CD14-positive monocyte (primary cell): ENCODE measurements around the gene HERC2. TPM values are rescaled to one million over a fixed set of nuclear protein-coding genes. Genes with fewer than 3 reads are reported as not detected.

ENCODE experiments used
- DNase-seq, 3 donors: peaks; one replicate each; pipeline ENCODE4 v3.0.0-alpha.2; 2011 to 2022
- H2AFZ ChIP-seq: 2 replicates; pipeline ENCODE4 v1.6.0; 2012; ENCODE audit warnings: mild to moderate bottlenecking, low read depth, low read length, inconsistent platforms; ENCODE audit not compliant: insufficient read depth, poor library complexity, severe bottlenecking
- H3K27ac ChIP-seq, 2 donors: 1 replicate in 1 of 2; 2 replicates in 1 of 2; pipeline ENCODE4 v1.5.1; 2012 to 2013; ENCODE audit warnings: low read length in 2 of 2, control low read depth in 1 of 2, inconsistent platforms in 1 of 2, low read depth in 1 of 2, mild to moderate bottlenecking in 1 of 2
- H3K27me3 ChIP-seq, 2 donors: one replicate each; pipeline versions ENCODE4 v1.6.0 to v1.6.1; 2011 to 2013; ENCODE audit warnings: low read length in 2 of 2; ENCODE audit not compliant: control insufficient read depth in 2 of 2, insufficient read depth in 2 of 2
- H3K36me3 ChIP-seq, 2 donors: replicated peaks in 1 of 2; 1 replicate in 1 of 2; 2 replicates in 1 of 2; pipeline versions ENCODE4 v1.5.1 to v1.6.1; 2012 to 2013; ENCODE audit warnings: low read length in 2 of 2, control low read depth in 1 of 2, inconsistent platforms in 1 of 2, mild to moderate bottlenecking in 1 of 2; ENCODE audit not compliant: insufficient read depth in 2 of 2, control insufficient read depth in 1 of 2
- H3K4me1 ChIP-seq, 2 donors: 1 replicate in 1 of 2; 2 replicates in 1 of 2; pipeline versions ENCODE4 v1.5.1 to v1.6.1; 2012 to 2013; ENCODE audit warnings: low read length in 2 of 2, control low read depth in 1 of 2, inconsistent platforms in 1 of 2, mild to moderate bottlenecking in 1 of 2, moderate library complexity in 1 of 2; ENCODE audit not compliant: insufficient read depth in 2 of 2, control insufficient read depth in 1 of 2
- H3K4me2 ChIP-seq: replicated peaks from 2 replicates; pipeline ENCODE3; 2012; ENCODE audit warnings: low read length, moderate library complexity, mild to moderate bottlenecking; ENCODE audit not compliant: poor library complexity, severe bottlenecking; ENCODE audit errors: extremely low read depth
- H3K4me3 ChIP-seq, 3 experiments: fragments of 200-600 bp in 1 of 3; sonication (generic) in 1 of 3; replicated peaks in 1 of 3; 1 replicate in 2 of 3; 2 replicates in 1 of 3; pipeline ENCODE4 v1.5.1; 2011 to 2013; ENCODE audit warnings: low read length in 3 of 3, mild to moderate bottlenecking in 3 of 3, control low read depth in 2 of 3, low read depth in 2 of 3, inconsistent platforms in 1 of 3, moderate library complexity in 1 of 3
- H3K79me2 ChIP-seq: 2 replicates; pipeline ENCODE4 v1.6.0; 2012; ENCODE audit warnings: mild to moderate bottlenecking, control low read depth, inconsistent platforms, low read length, moderate library complexity; ENCODE audit not compliant: insufficient read depth
- H3K9ac ChIP-seq: 2 replicates; pipeline ENCODE4 v1.6.0; 2017; ENCODE audit warnings: low read length, mild to moderate bottlenecking; ENCODE audit not compliant: insufficient read depth, poor library complexity, severe bottlenecking
- H3K9me3 ChIP-seq, 2 donors: replicated peaks in 1 of 2; 1 replicate in 1 of 2; 2 replicates in 1 of 2; pipeline versions ENCODE4 v1.5.1 to v1.6.1; 2012 to 2013; ENCODE audit warnings: low read length in 2 of 2, control low read depth in 1 of 2; ENCODE audit not compliant: control insufficient read depth in 1 of 2, insufficient read depth in 1 of 2
- H4K20me1 ChIP-seq: 2 replicates; pipeline ENCODE4 v1.6.0; 2012; ENCODE audit warnings: mild to moderate bottlenecking, low read length, control low read depth, moderate library complexity; ENCODE audit not compliant: insufficient read depth
- H3K27ac Mint-ChIP-seq, 7 donors: one replicate each; pipeline ENCODE4 v1.8.0; 2020; ENCODE audit warnings: mild to moderate bottlenecking in 7 of 7, mixed read lengths in 7 of 7, moderate library complexity in 6 of 7, inconsistent platforms in 2 of 7
- H3K27me3 Mint-ChIP-seq, 3 donors: one replicate each; pipeline ENCODE4 v1.8.0; 2021 to 2022; ENCODE audit warnings: low read depth in 3 of 3, mild to moderate bottlenecking in 3 of 3, mixed read lengths in 3 of 3, moderate library complexity in 3 of 3, inconsistent platforms in 1 of 3
- H3K36me3 Mint-ChIP-seq, 2 donors: one replicate each; pipeline ENCODE4 v1.8.0; 2020; ENCODE audit warnings: mixed read lengths in 2 of 2, inconsistent platforms in 1 of 2, mild to moderate bottlenecking in 1 of 2
- H3K4me1 Mint-ChIP-seq: one replicate; pipeline ENCODE4 v1.8.0; 2020; ENCODE audit warnings: mild to moderate bottlenecking, mixed read lengths
- H3K4me3 Mint-ChIP-seq, 2 donors: one replicate each; pipeline ENCODE4 v1.8.0; 2020; ENCODE audit warnings: mild to moderate bottlenecking in 2 of 2, mixed read lengths in 2 of 2, moderate library complexity in 1 of 2
- H3K9me3 Mint-ChIP-seq, 7 donors: one replicate each; pipeline ENCODE4 v1.8.0; 2020 to 2022; ENCODE audit warnings: mixed read lengths in 7 of 7, mild to moderate bottlenecking in 6 of 7, moderate library complexity in 6 of 7, inconsistent platforms in 2 of 7
- WGBS: methylation state at CpG from one replicate; pipeline ENCODE4 v1.1.5; 2013; ENCODE audit warnings: missing lambda C conversion rate; ENCODE audit not compliant: insufficient coverage; 5-methylcytosine and 5-hydroxymethylcytosine counted together
- intact Hi-C, 2 donors: fragments of 100-400 bp; cut with micrococcal nuclease; formaldehyde crosslinking; loops; one replicate each; pipeline versions ENCODE4 v1.15.0 to v1.15.1; 2023
- polyA plus RNA-seq, 3 donors: library from polyadenylated mRNA; depleted of rRNA in 1 of 3; unstranded in 2 of 3; stranded (reverse) in 1 of 3; fragments of 300-500 nt in 2 of 3; fragments of >200 nt in 1 of 3; fragmentation: Illumina TruSeq in 2 of 3; gene quantifications; 1 replicate in 2 of 3; 2 replicates in 1 of 3; pipeline ENCODE4 v1.2.3, GENCODE V29; 2012 to 2021
- TF ChIP-seq, protein P1 (sequence below): fragments of 200-600 bp; IDR thresholded peaks from one replicate; pipeline ENCODE4 v1.8.0; 2022; ENCODE audit warnings: antibody characterized with exemption, mild to moderate bottlenecking

The HERC2 gene
- polyA plus RNA-seq, 3 donors = 3.1 to 9.0 (median 4.7) TPM

DNA sequence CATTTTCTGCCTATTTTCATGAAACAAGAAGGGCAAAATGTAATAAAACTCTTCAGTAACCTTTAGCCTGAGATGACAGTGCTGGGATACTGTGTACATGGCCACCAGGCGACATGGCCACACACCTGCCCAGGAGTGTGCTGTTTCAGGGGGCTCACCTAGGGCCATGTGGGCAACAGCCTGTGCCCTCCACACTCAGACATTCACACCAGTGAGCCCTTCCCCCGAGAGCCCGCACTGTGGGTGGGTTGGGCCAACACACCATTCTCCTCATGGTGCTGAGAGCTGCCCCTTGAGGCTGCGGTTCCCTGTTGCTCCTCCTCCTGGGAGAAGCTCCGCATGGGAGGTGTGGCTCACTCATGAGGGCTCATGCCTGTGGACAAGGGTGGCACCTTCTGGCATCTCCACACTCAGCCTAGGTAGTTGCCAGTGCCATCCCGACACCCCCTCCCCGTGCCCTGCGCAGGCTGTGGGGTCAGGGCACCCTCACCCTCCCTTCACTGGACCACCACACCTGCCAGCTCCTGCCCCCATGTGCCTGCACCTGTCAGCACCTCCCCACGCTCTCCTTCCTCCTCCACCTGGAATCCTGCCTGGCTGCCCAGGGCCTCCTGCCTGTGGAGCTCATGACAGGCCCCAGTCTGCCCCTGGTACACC is 242.5 kb downstream of the HERC2 start:
- Histone ChIP-seq H3K27me3 (no peaks in the 10 kb centered on the region), H3K36me3 (no peaks in the 10 kb centered on the region), H3K9ac (no peak overlapping the region), H3K79me2 (no peaks in the 10 kb centered on the region), H4K20me1 (no peaks in the 10 kb centered on the region), H3K4me3 (no peak overlapping the region), H3K4me2 (no peak overlapping the region), H3K4me1 (no peaks in the 10 kb centered on the region), H3K27ac (no peak overlapping the region), H3K9me3 (no peaks in the 10 kb centered on the region), H2AFZ (no peak overlapping the region)
- no peak for DNase-seq
- intact Hi-C loops = no loop called here
- no peaks in the 10 kb centered on the region for H3K36me3 Mint-ChIP-seq
- 92% methylated on average over 7 of the region's 9 CpGs for WGBS
- peaks cover 0 to 6% (median 3%) of the 10 kb centered on the region in 3 donors for H3K27me3 Mint-ChIP-seq
- peaks cover 0 to 5% (median 3%) of the 10 kb centered on the region in 7 donors for H3K9me3 Mint-ChIP-seq
- H3K27ac Mint-ChIP-seq = no peak overlapping the region
- no peaks in the 10 kb centered on the region for H3K4me1 Mint-ChIP-seq
- no peak overlapping the region for H3K4me3 Mint-ChIP-seq
- TF ChIP-seq, protein P1, sequence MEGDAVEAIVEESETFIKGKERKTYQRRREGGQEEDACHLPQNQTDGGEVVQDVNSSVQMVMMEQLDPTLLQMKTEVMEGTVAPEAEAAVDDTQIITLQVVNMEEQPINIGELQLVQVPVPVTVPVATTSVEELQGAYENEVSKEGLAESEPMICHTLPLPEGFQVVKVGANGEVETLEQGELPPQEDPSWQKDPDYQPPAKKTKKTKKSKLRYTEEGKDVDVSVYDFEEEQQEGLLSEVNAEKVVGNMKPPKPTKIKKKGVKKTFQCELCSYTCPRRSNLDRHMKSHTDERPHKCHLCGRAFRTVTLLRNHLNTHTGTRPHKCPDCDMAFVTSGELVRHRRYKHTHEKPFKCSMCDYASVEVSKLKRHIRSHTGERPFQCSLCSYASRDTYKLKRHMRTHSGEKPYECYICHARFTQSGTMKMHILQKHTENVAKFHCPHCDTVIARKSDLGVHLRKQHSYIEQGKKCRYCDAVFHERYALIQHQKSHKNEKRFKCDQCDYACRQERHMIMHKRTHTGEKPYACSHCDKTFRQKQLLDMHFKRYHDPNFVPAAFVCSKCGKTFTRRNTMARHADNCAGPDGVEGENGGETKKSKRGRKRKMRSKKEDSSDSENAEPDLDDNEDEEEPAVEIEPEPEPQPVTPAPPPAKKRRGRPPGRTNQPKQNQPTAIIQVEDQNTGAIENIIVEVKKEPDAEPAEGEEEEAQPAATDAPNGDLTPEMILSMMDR = no peak

DNA sequence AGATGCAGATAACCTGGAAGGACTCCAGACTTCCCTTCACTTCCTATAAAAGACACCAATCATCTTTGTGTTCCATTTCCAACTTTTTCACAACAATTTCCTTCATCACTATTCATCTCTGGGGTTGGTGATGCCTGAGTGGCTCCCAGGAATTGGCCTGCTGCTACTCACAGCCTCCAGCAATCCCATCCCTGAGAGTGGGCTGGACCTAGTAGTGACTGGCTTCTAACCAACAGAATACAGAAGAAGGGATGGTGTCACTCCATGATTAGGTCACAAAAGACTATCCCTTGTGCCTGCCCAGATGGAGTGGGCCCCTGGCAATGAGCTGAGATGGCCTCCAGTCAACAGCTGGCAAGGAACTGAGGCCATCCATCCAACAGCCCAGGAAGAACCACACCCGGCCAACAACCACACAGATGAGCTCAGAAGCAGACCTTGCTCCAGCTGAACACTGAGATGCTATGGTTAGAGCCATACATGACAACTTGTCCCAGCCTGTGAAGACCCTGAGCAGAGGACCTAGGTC is 243.7 kb downstream of the HERC2 start:
- no peak for DNase-seq
- Mint-ChIP-seq H3K36me3 (no peaks in the 10 kb centered on the region), H3K27me3 (peaks cover 2 to 4% (median 2%) of the 10 kb centered on the region in 3 donors), H3K27ac (no peak overlapping the region), H3K4me3 (no peak overlapping the region), H3K9me3 (peaks cover 0 to 7% (median 5%) of the 10 kb centered on the region in 7 donors), H3K4me1 (no peaks in the 10 kb centered on the region)
- 86% methylated on average over 1 of the region's 1 CpG for WGBS
- no peaks in the 10 kb centered on the region for H3K9me3 ChIP-seq
- H3K4me2 ChIP-seq = no peak overlapping the region
- TF ChIP-seq, protein P1 = no peak
- H3K79me2 ChIP-seq = no peaks in the 10 kb centered on the region
- H3K9ac ChIP-seq = no peak overlapping the region
- H4K20me1 ChIP-seq = no peaks in the 10 kb centered on the region
- no peak overlapping the region for H3K4me3 ChIP-seq
- H3K4me1 ChIP-seq = no peaks in the 10 kb centered on the region
- H3K27me3 ChIP-seq = no peaks in the 10 kb centered on the region
- H3K36me3 ChIP-seq = no peaks in the 10 kb centered on the region
- no peak overlapping the region for H2AFZ ChIP-seq
- no peak overlapping the region for H3K27ac ChIP-seq
- intact Hi-C loops = no loop called here
